ENCODE data around the gene MAP6D1.

The MAP6D1 gene

DNA sequence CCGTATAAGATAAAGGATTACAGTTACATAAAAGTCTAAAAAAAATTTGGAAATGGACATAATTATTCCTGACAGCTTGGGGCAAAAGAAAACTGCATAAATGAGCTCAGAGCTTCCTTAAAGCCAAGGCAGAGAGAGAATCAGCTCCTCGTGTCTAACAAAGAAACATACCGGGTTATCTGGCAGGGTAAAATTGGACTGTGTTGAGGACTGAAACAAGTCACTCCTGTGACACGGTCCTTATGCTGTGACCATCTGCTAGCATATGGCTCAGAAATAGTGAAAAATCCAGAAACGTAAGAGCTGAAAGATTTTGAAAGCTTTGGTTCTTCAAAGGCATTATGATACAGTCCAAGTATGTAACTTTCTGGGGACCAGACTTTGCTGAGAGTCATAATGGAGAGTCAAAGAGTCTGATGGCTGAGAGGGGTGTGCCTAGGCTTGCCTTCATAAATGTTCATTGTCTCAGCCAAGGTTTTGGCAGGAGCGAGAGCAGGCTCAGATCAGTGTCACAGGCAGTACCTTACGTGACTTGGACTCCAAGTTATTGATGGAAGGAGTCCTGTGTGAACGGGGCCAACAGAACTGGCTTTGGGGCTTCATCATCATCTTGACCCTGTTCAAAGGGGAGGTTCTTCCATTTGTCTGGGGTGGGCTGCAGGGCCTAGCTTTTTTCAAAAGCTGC lies 12.5 kb downstream of the MAP6D1 start:
- no peak for DNase-seq (ENCODE audit: low read depth)
- no peak overlapping the region for H3K4me3 ChIP-seq (ENCODE audit: low read depth, low read length)
- no peak for TF ChIP-seq POLR2A (IDR thresholded peaks at IDR 0.05; ENCODE audit: extremely low read depth, insufficient read length)
- TF ChIP-seq, protein P1, sequence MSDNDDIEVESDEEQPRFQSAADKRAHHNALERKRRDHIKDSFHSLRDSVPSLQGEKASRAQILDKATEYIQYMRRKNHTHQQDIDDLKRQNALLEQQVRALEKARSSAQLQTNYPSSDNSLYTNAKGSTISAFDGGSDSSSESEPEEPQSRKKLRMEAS (IDR thresholded peaks at IDR 0.05; ENCODE audit: low read depth, low read length), result no peak

DNA sequence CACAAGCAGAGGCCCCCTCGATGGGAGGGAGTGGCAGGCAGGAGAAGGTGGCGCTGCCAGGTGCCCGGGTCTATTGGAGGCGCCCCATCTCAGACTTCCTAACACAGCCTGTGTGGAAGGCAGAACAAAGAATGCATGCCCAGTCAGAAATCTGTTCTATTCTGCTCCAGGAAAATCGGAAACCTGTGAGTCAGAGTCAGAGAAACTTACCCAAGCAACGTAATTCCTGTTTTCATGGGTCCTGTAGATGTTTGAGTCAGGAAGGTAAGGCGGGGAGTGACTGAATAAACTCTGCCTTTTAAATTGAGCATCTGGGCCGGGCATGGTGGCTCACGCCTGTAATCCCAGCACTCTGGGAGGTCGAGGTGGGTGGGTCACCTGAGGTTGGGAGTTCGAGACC lies 13.7 kb downstream of the MAP6D1 start:
- no peak for DNase-seq (ENCODE audit: low read depth)
- H3K4me3 ChIP-seq (ENCODE audit: low read depth, low read length), result no peak overlapping the region
- TF ChIP-seq, protein P1 (IDR thresholded peaks at IDR 0.05; ENCODE audit: low read depth, low read length), result no peak
- TF ChIP-seq, protein P2, sequence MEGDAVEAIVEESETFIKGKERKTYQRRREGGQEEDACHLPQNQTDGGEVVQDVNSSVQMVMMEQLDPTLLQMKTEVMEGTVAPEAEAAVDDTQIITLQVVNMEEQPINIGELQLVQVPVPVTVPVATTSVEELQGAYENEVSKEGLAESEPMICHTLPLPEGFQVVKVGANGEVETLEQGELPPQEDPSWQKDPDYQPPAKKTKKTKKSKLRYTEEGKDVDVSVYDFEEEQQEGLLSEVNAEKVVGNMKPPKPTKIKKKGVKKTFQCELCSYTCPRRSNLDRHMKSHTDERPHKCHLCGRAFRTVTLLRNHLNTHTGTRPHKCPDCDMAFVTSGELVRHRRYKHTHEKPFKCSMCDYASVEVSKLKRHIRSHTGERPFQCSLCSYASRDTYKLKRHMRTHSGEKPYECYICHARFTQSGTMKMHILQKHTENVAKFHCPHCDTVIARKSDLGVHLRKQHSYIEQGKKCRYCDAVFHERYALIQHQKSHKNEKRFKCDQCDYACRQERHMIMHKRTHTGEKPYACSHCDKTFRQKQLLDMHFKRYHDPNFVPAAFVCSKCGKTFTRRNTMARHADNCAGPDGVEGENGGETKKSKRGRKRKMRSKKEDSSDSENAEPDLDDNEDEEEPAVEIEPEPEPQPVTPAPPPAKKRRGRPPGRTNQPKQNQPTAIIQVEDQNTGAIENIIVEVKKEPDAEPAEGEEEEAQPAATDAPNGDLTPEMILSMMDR (IDR thresholded peaks at IDR 0.05; ENCODE audit: low read depth, low read length), result no peak
- TF ChIP-seq POLR2A (IDR thresholded peaks at IDR 0.05; ENCODE audit: extremely low read depth, insufficient read length) (no peak), MYC (IDR thresholded peaks at IDR 0.05; ENCODE audit: low read depth, low read length) (no peak)

- H3K4me3 ChIP-seq (ENCODE audit: low read depth, low read length), result no peak overlapping the region
- TF ChIP-seq MYC (IDR thresholded peaks at IDR 0.05; ENCODE audit: low read depth, low read length) (no peak), POLR2A (IDR thresholded peaks at IDR 0.05; ENCODE audit: extremely low read depth, insufficient read length) (no peak)
- TF ChIP-seq, protein P1 (IDR thresholded peaks at IDR 0.05; ENCODE audit: low read depth, low read length), result no peak
- TF ChIP-seq, protein P2 (IDR thresholded peaks at IDR 0.05; ENCODE audit: low read depth, low read length), result no peak
Measured at GRCh38 chr3:183810643-183811594, 14.5 kb downstream of the MAP6D1 start.

GRCh38 chr3:183809270-183809669 lies 16.1 kb downstream of the MAP6D1 start:
- no peak for DNase-seq (ENCODE audit: low read depth)
- TF ChIP-seq MYC (IDR thresholded peaks at IDR 0.05; ENCODE audit: low read depth, low read length) (no peak), POLR2A (IDR thresholded peaks at IDR 0.05; ENCODE audit: extremely low read depth, insufficient read length) (no peak)
- TF ChIP-seq, protein P1 (IDR thresholded peaks at IDR 0.05; ENCODE audit: low read depth, low read length), result no peak
- TF ChIP-seq, protein P2 (IDR thresholded peaks at IDR 0.05; ENCODE audit: low read depth, low read length), result no peak
- H3K4me3 ChIP-seq (ENCODE audit: low read depth, low read length), result no peak overlapping the region

More at GRCh38 chr3:183810643-183811594, 14.5 kb downstream of the MAP6D1 start:
- no peak for DNase-seq (ENCODE audit: low read depth)

DNA sequence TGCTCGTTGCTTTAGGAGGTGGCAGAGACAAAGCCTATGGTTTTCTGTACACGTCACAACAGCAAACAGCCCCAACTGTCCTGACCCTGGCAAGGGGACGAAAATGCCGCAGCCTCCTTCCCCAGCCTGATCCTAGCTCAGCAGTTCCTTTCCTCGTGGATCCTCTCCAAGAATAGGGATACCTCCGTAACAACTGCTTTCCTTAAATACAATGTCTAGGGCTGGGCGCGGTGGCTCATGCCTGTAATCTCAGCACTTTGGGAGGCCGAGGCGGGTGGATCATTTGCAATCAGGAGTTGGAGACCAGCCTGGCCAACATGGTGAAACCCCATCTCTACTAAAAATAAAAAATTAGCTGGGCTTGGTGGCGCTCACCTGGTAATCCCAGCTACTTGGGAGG lies 17.0 kb downstream of the MAP6D1 start:
- no peak for DNase-seq (ENCODE audit: low read depth)
- no peak overlapping the region for H3K4me3 ChIP-seq (ENCODE audit: low read depth, low read length)
- TF ChIP-seq MYC (IDR thresholded peaks at IDR 0.05; ENCODE audit: low read depth, low read length), result no peak
- TF ChIP-seq, protein P1 (IDR thresholded peaks at IDR 0.05; ENCODE audit: low read depth, low read length), result no peak
- TF ChIP-seq, protein P2 (IDR thresholded peaks at IDR 0.05; ENCODE audit: low read depth, low read length), result no peak
- TF ChIP-seq POLR2A (IDR thresholded peaks at IDR 0.05; ENCODE audit: extremely low read depth, insufficient read length), result no peak

Measured in NB4 (cell line).